Smooth muscle cell (in vitro differentiated cells): ENCODE data around the gene EWSR1. TPM values are rescaled to one million over a fixed set of nuclear protein-coding genes. Genes with fewer than 3 reads are reported as not detected.

Source experiments
- DNase-seq: peaks from one replicate; lab custom pipeline; 2025; ENCODE audit not compliant: unreplicated experiment; lab: John Stamatoyannopoulos, UW
- H2AFZ ChIP-seq: fragments of 200-600 bp; sonication (generic); 2 replicates; pipeline ENCODE4 v1.6.0; 2016; ENCODE audit warnings: antibody characterized with exemption, low read depth, mild to moderate bottlenecking
- H3F3A ChIP-seq: fragments of 200-600 bp; sonication (generic); 2 replicates; pipeline ENCODE4 v1.6.0; 2017; ENCODE audit warnings: antibody characterized with exemption, low read depth
- H3K27ac ChIP-seq: fragments of 200-600 bp; sonication (generic); 2 replicates; pipeline ENCODE4 v1.5.1; 2016; ENCODE audit warnings: low read depth, mild to moderate bottlenecking
- H3K27me3 ChIP-seq: fragments of 200-600 bp; sonication (generic); 2 replicates; pipeline ENCODE4 v1.6.1; 2016; ENCODE audit warnings: low read depth, mild to moderate bottlenecking
- H3K36me3 ChIP-seq: fragments of 200-600 bp; sonication (generic); 2 replicates; pipeline ENCODE4 v1.5.1; 2016; ENCODE audit warnings: low read depth
- H3K4me1 ChIP-seq: fragments of 200-600 bp; sonication (generic); 2 replicates; pipeline ENCODE4 v1.5.1; 2016; ENCODE audit warnings: low read depth
- H3K4me2 ChIP-seq: fragments of 200-600 bp; sonication (generic); 2 replicates; pipeline ENCODE4 v1.6.0; 2016; ENCODE audit warnings: mild to moderate bottlenecking
- H3K4me3 ChIP-seq: fragments of 200-600 bp; sonication (generic); 2 replicates; pipeline ENCODE4 v1.5.1; 2016; ENCODE audit warnings: mild to moderate bottlenecking
- H3K79me2 ChIP-seq: fragments of 200-600 bp; sonication (generic); 2 replicates; pipeline ENCODE4 v1.6.0; 2016; ENCODE audit warnings: low read depth, mild to moderate bottlenecking
- H3K9ac ChIP-seq: fragments of 200-600 bp; sonication (generic); 2 replicates; pipeline ENCODE4 v1.6.0; 2016; ENCODE audit warnings: low read depth
- H3K9me3 ChIP-seq: fragments of 200-600 bp; sonication (generic); replicated peaks from 2 replicates; pipeline ENCODE4 v1.5.1; 2016; ENCODE audit warnings: low read depth
- H4K20me1 ChIP-seq: fragments of 200-600 bp; sonication (generic); 2 replicates; pipeline ENCODE4 v1.6.0; 2016; ENCODE audit warnings: low read depth
- WGBS: methylation state at CpG from one replicate; pipeline ENCODE4 v1.1.7; 2016; ENCODE audit warnings: low lambda C conversion rate; 5-methylcytosine and 5-hydroxymethylcytosine counted together
- polyA plus RNA-seq: library from polyadenylated mRNA; unstranded; fragments of >200 nt; fragmentation: Nextera tagmentation; extraction: Ambion mirVana; gene quantifications from 2 replicates; pipeline ENCODE4 v1.2.1, GENCODE V29; 2016
- total RNA-seq: library from RNA; depleted of rRNA; stranded (reverse); fragments of >200 nt; gene quantifications from 2 replicates; pipeline ENCODE4 v1.2.3, GENCODE V29; 2014
- TF ChIP-seq, protein P1 (sequence below): fragments of 200-600 bp; sonication (generic); IDR thresholded peaks from 2 replicates; pipeline ENCODE4 v1.5.1; 2017; ENCODE audit warnings: borderline replicate concordance, mild to moderate bottlenecking, antibody characterized with exemption; ENCODE audit not compliant: insufficient read depth, poor library complexity, severe bottlenecking

Gene EWSR1
- total and polyA plus RNA-seq, 2 experiments from 2014 or later: 164 to 197 TPM

DNA sequence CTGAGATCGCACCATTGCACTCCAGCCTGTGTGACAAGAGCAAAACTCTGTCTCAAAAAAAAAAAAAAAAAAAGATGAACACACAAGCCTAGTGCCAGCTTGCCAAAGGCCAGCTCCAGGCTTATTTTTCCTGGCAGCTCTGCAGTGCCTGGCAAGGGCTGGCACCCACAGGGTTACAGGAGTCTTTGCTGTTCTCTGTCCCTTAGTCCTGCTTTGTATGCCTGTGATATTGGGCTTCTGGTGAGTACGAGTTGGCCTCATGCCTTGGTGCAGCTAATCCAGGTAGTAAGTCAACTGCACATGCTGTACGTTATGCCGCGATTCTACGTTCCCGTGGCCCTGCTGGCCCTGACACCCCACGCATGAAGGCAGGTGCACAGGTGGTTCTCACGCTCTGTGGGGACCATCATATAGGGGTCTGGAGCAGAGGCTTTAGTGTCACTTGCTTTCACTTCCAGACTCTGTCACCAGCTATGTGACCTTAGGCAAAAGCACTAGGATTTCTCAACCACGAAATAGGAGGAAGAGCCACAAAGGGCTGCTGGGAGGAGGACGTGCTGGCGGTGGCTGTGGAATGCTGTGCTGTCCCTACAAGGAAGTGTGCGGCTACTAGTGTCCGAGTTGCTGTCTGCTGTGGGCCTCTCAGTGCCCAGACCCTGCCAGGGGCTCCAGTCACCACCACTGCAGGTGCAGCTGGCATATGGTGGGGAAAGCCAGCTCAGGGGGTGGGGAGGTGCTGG lies 68.9 kb downstream of the EWSR1 start:
- Histone ChIP-seq H3K4me1 (no peaks in the 10 kb centered on the region), H3K4me3 (no peak overlapping the region), H4K20me1 (no peaks in the 10 kb centered on the region), H3K36me3 (no peaks in the 10 kb centered on the region), H3F3A (no peaks in the 10 kb centered on the region), H3K9me3 (no peaks in the 10 kb centered on the region), H3K27me3 (no peaks in the 10 kb centered on the region), H2AFZ (no peak overlapping the region), H3K27ac (no peak overlapping the region), H3K79me2 (no peaks in the 10 kb centered on the region), H3K9ac (no peak overlapping the region), H3K4me2 (no peak overlapping the region)
- TF ChIP-seq, protein P1, sequence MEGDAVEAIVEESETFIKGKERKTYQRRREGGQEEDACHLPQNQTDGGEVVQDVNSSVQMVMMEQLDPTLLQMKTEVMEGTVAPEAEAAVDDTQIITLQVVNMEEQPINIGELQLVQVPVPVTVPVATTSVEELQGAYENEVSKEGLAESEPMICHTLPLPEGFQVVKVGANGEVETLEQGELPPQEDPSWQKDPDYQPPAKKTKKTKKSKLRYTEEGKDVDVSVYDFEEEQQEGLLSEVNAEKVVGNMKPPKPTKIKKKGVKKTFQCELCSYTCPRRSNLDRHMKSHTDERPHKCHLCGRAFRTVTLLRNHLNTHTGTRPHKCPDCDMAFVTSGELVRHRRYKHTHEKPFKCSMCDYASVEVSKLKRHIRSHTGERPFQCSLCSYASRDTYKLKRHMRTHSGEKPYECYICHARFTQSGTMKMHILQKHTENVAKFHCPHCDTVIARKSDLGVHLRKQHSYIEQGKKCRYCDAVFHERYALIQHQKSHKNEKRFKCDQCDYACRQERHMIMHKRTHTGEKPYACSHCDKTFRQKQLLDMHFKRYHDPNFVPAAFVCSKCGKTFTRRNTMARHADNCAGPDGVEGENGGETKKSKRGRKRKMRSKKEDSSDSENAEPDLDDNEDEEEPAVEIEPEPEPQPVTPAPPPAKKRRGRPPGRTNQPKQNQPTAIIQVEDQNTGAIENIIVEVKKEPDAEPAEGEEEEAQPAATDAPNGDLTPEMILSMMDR: no peak
- no peak for DNase-seq
- 94% methylated on average over 14 of the region's 14 CpGs for WGBS

DNA sequence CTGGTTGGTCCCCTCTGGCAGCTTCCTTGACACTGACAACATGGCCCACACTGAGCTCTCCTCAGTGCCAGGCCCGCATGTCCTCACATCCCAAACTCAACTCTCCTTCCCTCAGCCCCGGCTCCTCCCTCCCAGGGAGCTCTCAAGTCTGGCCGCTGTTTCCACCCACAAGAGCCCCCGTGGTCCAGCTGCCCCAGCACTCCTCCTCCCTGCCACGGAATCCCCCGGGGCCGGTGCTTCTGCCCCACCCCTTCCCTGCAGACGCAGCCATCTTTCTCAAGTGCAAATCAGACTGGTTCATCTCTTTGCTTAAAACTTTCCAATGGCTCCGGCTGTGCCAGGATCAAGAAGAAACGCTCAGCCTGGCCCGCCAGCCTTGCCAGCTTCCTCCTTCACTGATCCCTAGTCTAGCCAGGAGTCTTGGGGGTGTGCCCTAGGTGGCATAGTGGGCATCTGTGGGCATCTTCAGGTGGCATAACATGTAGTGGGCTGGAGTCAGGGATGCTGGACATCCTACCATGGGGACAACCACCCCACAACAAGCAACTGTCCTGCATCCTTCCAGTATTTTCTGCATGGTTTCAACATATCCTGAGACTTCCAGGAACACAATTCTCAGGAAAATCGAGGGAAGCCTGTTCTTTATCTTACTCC lies 69.7 kb downstream of the EWSR1 start:
- no peak for DNase-seq
- Histone ChIP-seq H3K79me2 (no peaks in the 10 kb centered on the region), H3K4me2 (no peak overlapping the region), H3K27me3 (no peaks in the 10 kb centered on the region), H2AFZ (no peak overlapping the region), H3K36me3 (no peaks in the 10 kb centered on the region), H3K9ac (no peak overlapping the region), H3F3A (no peaks in the 10 kb centered on the region), H4K20me1 (no peaks in the 10 kb centered on the region), H3K27ac (no peak overlapping the region), H3K4me1 (no peaks in the 10 kb centered on the region), H3K9me3 (no peaks in the 10 kb centered on the region), H3K4me3 (no peak overlapping the region)
- 95% methylated on average over 12 of the region's 12 CpGs for WGBS
- TF ChIP-seq, protein P1: no peak

- H3K9me3 ChIP-seq: no peaks in the 10 kb centered on the region
- no peaks in the 10 kb centered on the region for H3K27me3 ChIP-seq
- DNase-seq: no peak
- no peak overlapping the region for H3K9ac ChIP-seq
- TF ChIP-seq, protein P1: no peak
- H3K4me2 ChIP-seq: no peak overlapping the region
- no peaks in the 10 kb centered on the region for H4K20me1 ChIP-seq
- no peaks in the 10 kb centered on the region for H3K36me3 ChIP-seq
- WGBS: 95% methylated on average over 6 of the region's 6 CpGs
- no peak overlapping the region for H3K27ac ChIP-seq
- H3K4me3 ChIP-seq: no peak overlapping the region
- no peaks in the 10 kb centered on the region for H3K4me1 ChIP-seq
- H2AFZ ChIP-seq: no peak overlapping the region
- H3K79me2 ChIP-seq: no peaks in the 10 kb centered on the region
- H3F3A ChIP-seq: no peaks in the 10 kb centered on the region
Measured at GRCh38 chr22:29338398-29338797, 70.3 kb downstream of the EWSR1 start.
